GM20000 (cell line): ENCODE measurements around the gene AIFM2.
"Not testable (repeated sequence)": the region's sequence is repeated elsewhere in the genome, so short reads cannot be mapped to it uniquely, and the experiment has no call there.

Source experiments
- DNase-seq: peaks from one replicate; pipeline ENCODE4 v3.0.0; 2012; ENCODE audit warnings: low spot score
- CTCF ChIP-seq: IDR thresholded peaks from 2 replicates; pipeline ENCODE4 v1.5.1; 2012; ENCODE audit warnings: mild to moderate bottlenecking, control low read depth; ENCODE audit errors: extremely low read depth, missing control alignments

AIFM2 gene

GRCh38 chr10:70132098-70133029 is at the start of gene AIFM2:
Gene AIFM2, minus strand, starts transcription at chr10:70132825. Its CDS starts 8,741 bp downstream, at chr10:70124084.
- no peak for TF ChIP-seq CTCF
- peak; percentile 88 for DNase-seq

- DNase-seq, result not testable (repeated sequence)
These were observed 46.6 kb upstream of the AIFM2 start for GRCh38 chr10:70179209-70179608.

DNA sequence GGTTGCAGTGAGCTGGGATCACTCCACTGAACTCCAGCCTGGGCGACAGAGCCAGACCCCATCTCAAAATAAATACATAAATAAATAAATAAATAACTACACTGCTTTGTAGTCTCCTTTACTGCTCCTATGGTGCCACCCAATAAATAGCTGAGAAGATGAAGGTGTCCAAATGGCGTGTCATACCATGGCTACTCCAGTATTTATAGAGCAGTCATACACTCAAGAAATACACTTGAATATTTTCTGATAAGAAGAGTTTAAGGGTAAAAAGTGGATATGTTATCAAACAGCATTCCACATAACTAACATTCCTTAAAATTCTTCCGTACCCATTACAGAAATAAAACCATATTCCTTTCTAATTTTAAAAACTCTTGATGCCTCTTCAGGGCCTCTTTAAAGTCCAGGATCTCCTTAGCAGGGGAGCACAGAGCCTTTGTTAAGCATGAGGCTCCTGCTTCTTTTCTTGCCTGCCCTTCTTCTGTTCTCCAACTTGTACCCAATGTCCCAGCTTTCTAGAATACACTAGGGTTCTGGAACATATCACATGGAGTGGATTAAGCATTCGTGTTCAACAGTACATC is 45.6 kb upstream of the AIFM2 start:
- no peak for TF ChIP-seq CTCF
- no peak for DNase-seq

DNA sequence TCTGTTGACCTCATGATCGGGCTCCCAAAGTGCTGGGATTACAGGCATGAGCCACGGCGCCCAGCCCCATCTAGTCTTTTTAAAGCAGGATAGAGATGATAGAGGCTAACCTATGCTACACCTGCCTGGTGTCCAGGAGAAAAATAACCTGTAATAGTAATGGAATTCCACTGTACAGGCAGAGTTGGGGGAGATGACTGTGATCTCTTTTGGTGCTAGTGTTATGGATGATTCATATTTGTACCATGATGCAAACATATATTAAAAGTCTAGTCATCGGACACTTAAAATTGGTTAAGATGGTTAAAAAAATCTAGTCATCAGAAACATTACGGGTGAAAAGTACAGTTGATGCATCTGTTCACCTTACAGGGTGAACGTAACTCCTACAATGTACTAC is 43.8 kb upstream of the AIFM2 start:
- no peak for DNase-seq
- TF ChIP-seq CTCF, result no peak

GRCh38 chr10:70175516-70175915 is 42.9 kb upstream of the AIFM2 start:
- no peak for DNase-seq
- no peak for TF ChIP-seq CTCF

DNA sequence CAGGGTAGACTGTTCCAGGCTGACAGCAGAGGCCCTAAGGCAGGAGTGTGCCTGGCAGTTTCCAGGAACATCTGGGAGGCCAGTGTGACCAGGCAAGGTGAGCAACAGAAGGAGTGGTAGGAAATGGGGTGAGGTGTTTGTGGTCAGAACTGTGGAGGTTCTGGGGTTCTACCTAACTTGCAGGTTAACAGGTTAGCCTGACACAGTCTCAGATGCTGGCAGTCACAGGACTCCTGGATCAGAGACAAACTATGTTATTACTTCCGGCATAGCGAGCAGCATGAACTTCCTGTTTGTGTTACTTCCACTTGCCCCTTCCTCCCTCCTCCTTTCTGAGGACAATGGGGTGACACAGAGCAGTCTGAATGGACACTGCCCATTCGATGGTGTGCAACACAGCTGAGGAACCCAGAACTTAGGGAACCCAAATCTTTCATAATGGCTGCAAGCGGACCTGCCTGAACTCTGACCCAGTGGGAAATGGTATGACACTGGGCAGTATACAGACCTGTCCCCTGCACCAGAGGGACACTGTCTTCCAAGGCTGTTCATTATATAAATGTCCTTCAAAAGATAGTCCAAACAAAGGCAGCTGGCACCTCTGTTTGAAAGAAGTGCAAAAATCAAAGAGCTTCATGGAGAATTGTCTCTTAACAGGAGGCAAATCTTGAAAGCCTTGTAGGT is 41.6 kb upstream of the AIFM2 start:
- no peak for DNase-seq
- TF ChIP-seq CTCF, result no peak

GRCh38 chr10:70169649-70170364 is 37.2 kb upstream of the AIFM2 start:
- peak; percentile 13 for DNase-seq
- no peak for TF ChIP-seq CTCF
